ENCODE results near the gene SLC32A1.

- TF ChIP-seq POLR2A (IDR thresholded peaks at IDR 0.05; ENCODE audit: extremely low read depth, insufficient read length) = no peak
- peak; percentile 72 for TF ChIP-seq CTCF (IDR thresholded peaks at IDR 0.05; ENCODE audit: low read depth, low read length)
- no peak for TF ChIP-seq MYC (IDR thresholded peaks at IDR 0.05; ENCODE audit: low read depth, low read length)
Observed at GRCh38 chr20:38751360-38751976, 27.2 kb downstream of the SLC32A1 start.

All from NB4 (cell line).